ENCODE results near the gene ZNF396.

The ZNF396 gene

DNA sequence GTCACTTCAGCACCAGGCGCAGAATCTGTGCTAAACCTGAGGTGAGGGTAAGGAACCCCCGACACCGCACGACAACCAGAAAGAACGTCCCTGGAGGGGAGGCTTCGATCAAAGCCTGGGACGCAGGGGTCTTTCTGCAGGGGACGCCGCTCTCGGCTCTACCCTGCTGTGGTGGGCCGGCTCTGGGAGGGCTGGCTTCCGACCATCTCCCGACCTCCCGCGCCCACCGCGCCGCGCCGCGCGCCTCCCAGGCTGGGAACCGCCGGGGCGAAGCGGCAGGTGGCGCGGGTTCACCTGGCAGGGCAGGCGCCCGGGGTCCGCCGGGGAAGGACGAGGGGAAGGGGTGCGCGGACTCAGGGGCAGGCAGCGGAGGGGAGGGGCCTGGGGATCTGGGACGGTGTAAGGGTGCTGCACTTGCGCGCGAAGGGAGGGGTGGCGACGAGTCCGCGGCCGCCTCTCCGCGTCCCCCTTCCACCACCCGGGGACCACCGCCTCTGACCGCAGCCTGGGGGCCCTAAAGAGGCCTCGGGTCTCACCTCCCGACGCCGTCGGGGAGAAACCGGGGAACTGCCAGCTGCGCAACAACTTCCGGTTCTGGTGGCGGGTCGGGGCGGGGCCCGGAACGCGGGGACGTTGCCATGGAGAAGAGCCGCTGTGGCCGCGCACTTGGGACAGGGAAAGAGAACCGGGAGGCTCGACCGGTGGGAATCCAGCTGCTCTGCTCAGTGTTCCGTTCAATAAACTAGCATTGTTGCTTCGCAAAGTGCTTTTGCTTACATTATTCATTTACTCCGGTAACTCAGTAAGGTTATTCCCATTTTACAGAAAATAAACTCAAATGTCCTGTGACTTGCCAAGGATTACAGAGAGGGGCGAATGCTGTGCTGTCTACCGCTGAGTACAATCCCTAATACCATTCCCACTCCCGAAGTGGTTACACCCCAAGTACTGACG lies at the start of gene ZNF396:
Gene ZNF396 (minus strand): TSS at position 596 of the 954 bp plus-strand sequence. CDS start 3,045 bp downstream, outside the sequence.
- DNase-seq: peak; percentile 74 to 78

DNA sequence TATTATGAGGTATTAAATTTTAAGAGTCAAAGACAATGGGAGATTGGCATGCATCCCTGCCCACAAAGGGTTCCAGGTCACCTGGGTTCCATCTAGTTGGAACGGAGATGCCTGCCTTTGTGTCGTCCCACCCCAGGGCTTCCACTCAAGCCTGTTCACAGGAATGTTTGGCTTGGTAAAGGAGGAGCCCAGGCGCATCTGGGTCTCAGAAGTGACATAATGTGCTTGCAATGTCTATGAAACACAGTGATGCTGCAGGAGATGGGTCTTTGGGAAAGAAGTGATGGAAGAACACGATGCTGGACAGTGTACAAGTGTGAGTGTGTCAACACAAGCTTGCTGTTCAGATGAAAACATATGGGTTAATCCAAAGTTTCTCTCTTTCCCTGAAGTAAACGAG lies 49.6 kb upstream of the ZNF396 start:
- DNase-seq: no peak

DNA sequence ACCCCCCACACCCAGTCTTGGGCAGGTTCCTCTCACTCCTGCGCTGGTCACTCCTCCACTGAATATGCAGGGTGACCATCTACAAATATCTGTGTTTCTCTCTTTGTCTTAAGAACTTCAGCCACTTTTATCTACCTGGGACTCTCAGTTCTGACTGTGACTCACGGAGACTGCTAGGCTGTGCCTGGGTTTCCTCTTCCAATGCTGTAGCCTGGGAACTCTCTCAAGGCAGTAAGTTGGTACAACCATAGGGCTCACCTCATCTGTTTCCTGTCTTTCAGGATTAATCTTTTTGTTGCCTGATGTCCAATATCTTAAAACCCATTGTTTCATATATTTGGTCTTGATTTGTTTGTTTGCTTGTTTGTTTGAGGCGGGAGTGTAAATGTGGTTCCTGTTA lies 47.2 kb upstream of the ZNF396 start:
- no peak for DNase-seq

DNA sequence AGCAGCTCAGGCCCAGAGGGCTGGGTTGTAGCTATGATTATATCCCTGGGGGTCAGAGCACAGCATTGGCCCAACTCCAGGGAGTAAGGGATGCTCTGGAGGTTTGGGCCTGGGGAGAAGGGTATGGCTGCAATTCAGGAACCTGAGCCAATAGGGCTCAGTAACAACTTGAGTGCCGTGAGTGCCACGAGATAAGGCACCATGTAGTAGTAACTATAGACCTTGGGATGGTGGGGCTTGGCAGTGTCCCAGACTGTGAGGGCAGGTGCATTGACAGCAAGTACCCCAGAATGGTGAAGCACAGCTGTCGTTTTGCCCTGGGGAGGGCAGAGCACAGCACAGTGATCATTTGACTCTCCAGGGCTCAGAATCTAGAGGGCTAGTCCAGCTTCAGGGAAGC lies 45.1 kb upstream of the ZNF396 start:
- DNase-seq: no peak

DNA sequence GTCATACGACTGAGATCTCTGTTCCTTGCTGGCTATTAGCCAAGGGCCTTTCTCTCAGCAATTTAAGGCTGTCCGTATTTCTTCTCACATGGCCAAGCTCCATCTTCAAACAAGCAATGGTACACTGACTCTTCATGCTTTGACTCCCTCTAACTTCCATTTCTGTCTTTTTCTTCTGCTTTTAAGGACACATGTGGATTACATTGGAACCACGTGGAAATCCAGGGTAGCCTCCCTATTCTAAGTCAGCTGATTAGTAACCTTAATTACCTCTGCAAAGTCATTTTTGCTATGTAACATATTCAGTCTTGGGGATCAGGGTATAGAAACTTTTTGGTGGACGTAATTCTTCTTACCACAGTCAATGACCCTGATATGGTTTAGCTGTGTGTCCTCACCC lies 41.5 kb upstream of the ZNF396 start:
- no peak for DNase-seq

DNA sequence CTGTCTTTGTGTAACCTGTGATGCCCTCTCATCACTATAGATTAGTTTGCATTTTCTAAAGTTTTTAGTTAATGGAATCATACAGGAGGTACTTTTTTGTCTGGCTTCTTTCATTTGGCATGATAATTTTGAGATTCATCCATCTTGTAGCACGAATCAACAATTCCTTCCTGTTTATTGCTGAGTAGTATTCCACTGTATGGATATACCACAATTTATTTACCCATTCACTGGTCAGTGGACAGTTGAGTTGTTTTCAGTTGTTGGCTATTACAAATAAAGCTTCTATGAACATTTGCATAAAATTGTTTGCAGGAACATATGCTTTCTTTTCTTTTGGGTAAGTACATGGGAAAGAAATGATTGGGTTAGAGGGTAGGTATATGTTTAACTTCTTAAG lies 40.1 kb upstream of the ZNF396 start:
- DNase-seq: no peak

DNA sequence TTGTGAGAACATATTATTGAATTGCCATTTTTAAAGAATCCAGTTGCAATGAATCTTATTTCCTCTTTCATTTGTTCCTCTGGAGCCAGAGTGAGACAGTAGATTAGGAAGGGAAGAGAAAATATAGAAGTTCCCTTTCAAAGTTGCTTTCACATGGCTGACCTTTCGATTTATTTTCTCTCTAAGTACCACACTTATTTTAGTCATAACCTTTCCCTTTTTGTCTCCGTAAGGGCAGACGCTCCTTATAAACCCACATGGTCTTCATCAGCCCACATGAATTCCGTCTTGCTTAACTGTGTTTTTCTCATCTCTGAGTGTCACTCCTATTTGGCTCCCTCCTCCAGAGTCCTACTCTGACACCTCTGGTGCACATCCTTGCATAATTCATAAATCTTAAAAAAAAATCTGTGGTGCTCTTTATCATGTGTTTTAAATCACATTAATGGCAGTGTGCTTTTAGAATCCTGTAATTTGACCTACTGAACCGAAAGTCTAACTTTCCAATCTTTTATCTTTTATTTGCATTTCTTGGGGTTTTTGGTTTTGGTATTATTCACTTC lies 38.5 kb upstream of the ZNF396 start:
- no peak for DNase-seq

DNA sequence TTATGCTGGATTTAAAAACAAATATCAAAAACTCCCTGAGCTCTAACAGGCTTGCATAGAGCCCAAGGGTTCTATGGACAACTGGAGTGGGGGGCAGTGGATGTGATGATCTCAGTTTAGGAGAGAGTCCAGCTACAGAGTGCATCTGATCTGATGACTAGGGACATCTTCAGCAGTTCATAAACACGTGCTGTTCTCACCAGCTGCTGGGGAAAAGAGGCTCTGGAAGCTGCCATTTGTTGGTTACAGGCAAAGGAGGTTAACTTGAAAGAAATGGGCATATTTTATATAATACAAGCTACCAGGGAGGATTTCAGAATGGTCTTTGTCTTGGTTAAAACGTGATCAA lies 36.0 kb upstream of the ZNF396 start:
- DNase-seq: no peak

DNA sequence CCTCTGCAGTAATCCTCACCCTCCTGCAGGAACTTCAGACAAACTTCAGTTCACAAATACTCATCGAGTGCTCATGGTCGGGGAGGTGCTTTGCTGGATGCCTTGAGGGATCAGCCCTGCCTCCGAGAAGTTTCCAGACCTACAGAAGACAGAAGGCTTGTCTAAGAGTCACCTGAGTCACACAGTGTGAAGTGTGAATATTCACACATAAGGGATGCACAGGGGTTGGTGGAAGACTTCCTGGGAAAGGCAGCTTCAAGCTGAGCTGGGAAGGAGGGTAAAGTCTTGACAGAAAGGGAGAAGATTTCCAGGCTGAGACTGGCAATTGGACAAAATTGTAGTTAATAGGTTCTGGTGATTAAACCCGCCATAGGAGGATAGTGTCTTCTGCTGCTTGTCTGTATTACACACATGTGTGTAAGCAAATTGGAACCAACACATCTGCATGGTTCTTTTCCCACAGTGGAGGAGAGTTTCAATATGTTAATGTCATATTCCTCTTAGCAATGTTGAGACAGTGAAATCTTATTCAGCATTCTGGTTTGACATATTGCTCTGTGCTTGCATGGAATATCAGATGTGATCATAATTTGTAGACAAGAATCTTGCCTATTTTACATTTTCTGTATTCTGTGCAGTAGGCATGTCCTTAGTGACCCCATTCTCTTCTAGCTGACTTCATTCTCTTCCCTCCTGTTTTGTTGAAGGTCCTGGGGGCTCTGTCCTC lies 34.7 kb upstream of the ZNF396 start:
- no peak for DNase-seq

DNA sequence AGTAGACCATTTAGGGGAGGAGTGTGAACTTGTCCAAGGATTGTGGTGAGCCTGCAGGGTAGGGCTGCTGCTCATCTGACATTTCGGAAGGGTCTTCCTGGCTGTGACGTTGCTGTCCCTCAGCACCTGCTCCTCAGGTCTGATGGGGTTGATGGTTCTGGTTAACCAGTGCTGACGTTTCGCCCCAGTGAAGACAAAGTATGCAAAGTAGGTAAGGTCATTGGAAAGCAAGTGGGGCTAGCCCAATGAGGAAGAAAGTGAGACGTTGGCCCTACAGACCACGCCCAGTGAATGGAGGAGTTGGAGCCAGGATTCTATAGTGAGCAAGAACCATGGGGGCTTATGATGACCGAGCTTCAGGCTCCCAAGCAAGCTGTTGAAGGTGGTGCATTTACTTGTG lies 33.4 kb upstream of the ZNF396 start:
- DNase-seq: no peak

DNA sequence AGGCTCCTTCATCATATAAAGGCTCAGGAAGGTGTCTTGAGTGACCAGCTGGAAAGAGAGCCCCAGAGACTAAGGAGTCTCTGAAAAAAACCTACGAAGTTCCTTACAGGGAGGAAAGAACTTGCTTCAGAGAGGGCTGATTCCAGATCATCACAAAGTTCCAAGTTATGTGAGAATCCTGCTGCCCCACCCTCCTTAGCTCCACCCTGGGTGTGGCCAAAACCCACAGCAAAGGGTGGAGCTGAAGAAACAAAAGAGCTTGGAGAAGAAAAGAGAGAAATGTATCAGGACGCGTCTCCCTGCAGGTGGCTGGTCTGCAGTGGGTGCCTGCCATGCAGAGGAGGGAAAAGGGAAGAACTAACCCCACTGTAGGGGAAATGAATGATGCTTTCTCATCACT lies 32.8 kb upstream of the ZNF396 start:
- DNase-seq: no peak

DNA sequence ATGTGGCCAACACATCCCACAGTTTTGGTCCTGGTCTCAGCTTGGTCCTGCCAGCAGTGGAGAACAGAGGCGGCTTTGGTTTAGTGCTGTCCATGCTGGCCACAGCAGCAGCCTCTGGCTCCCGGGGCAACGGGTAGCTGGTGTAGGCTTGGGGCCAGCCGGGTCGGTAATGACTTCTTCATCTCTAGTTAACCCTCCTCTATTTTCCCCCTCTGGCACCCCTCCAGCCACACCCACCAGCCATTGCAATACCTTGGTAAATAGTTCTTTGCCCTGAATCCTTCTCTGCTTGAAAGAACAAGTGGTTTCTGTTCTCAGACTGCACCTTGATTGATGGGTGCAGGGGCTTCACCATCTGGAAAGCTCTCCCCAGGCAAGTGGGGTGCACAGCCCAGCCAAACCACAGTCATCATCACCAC lies 31.7 kb upstream of the ZNF396 start:
- DNase-seq: no peak

DNA sequence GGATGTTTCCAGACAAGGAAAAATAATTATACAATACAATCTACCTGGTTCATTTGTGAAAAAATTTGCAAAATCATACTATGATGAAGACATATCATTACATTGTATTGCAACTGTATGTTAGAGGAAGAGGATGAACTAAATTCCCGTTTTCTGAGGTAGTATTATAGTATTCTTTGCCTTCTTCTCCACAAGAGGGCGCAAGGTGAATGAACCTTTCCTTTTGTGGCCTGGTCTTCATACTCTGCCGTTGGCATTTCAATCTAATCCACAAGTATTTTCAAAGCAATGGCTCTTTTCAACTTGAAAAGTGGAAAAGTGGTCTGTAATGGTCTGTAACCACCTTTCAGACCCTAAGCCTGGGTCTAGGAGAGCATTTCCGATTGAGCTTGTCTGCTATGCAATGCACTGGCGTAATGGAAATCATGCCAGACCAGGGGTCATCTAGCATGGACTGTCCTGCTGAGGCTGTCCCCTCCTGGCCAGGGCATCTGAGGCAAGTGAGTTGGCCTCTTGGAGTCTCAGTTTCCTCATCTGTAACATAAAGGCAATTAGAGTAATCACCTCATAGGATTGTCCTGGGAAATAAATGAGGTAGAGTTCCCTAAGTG lies 30.8 kb upstream of the ZNF396 start:
- DNase-seq: peak in 1 of 2 experiments; percentile 31

DNA sequence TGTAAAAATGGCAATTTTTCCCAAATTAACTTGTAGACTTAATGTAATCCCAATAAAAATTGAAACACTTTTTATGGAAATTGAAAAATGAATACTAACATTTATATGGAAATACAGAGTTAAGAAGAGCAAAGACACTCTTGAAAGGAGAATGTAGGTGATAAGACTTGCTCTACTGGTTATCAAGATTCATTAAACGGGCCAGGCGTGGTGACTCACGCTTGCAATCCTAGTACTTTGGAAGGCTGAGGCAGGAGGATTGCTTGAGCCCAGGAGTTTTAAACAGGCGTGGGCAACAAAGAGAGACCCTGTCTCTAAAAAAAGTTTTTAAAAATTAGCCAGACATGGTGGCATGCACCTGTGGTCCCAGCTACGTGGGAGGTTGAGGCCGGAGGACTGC lies 29.5 kb upstream of the ZNF396 start:
- DNase-seq: no peak

DNA sequence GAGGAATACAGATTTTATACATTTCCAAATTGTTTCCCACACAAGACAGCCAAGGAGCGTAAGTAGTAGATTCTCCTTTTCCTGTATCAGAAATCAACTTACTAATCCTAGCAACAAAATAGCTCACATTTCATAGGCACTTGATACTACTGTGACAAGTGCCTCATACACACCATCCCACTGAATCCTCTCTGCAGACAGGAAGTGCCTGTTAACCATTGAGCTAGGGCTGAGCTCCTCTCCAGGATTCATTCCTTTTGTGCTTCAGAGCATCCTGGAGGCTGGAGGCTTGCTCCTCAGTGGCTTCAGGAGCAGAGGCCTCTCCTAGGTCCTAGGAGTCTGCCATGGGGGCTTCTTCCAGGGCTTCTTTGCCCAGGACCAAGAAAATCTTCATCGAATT lies 20.8 kb upstream of the ZNF396 start:
- DNase-seq: no peak

DNA sequence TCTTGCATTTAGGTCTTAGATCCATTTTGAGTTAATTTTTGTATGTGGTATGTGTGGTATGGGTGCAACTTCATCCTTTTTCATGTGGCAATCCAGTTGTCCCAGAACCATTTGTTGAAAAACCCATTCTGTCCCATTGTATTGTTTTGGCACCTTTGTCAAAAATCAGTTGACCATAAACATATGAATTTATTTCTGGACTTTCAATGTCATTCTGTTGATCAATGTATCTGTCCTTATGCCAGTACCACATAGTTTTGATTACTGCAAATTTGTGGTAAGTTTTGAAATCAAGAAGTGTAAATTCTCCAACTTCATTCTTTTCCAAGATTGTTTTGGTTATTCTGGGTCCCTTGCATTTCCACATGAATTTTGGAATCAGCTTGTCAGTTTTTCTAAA lies 16.6 kb upstream of the ZNF396 start:
- no peak for DNase-seq

DNA sequence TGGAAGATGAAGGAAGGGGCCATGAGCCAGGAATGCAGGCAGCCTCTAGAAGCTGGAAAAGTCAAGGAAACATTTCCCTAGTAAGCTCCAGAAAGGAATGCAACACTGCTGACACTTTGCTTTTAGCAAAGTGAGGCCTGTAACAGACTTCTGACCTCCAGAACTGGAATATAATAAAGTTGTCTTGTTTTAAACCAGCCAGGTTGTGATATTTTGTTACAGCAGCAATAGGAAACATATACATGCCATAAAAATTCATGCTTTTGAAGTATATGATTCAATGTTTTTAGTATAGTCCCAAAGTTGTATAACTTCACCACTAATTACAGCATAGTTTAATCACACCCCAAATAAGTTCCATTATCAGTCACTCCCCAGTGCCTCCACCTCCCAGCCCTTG lies 15.2 kb upstream of the ZNF396 start:
- DNase-seq: no peak

DNA sequence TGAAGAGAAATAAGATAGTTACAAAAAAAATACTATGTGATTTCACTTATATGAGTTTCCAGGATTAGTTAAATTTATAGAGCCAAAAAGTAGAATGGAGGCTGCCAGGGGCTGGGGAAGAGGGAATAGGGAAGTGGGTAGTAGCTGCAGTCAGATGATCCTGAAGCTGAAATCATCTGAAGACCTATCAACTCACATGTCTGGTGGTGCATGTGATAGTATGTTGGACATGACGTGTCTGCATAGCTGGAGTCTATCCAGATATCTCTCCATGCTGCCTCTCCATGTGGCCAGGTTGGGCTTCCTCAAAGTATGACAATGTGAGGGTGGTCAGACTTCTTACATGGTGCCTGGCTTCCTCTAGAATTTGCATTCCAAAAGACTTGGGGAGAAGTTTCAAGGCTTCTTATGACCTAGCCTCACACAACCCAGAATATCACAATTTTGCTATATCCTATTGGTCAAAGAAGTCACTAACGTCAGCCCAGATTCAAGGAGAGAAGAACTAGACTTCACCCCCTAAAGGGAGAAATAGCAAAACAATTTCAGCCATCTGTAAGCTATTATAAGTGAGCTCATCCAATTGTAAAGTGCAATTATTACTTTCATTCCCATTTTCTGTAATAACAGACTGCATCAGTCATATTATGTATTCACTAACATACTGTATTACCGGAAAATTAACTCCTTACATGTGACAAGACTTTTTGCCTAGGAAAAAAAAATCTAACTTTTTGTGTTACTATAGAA lies 14.0 kb upstream of the ZNF396 start:
- no peak for DNase-seq

DNA sequence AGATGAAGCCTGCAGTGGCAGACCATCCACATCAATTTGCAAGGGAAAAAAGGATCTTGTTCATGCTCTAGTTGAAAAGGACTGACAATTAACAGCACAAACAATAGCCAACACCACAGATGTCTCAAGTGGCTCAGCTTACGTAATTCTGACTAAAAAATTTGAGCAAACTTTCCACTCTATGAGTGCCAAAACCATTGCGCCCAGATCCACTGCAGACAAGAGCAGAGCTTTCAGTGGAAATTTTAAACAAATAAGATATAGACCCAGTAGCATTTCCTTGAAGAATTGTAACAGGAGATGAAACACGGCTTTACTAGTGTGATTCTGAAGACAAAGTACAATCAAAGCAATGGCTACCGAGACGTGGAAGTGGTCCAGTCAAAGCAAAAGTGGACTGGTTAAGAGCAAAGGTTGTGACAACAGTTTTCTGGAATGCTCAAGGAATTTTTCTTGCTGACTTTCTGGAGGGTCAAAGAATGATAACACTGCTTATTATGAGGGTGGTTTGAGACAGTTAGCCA lies 12.0 kb upstream of the ZNF396 start:
- DNase-seq: no peak

DNA sequence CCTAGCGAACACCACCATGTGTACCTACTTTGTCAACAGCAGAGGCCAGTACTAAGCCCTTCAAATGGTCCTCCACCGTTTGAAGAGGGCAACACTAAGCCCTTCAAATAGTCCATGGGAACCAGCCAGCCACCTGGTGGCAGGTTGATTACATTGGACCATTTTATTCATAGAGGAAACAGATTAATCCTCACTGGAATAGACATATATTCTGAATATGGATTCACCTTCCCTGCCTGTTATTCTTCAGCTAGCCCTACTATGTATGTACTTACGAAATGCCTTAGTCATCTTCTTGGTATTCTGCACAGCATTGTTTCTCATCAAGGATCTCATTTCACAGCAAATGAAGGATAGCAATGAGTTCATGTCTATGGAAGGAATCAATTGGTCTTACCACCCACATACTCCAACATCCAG lies 10.0 kb upstream of the ZNF396 start:
- no peak for DNase-seq

DNA sequence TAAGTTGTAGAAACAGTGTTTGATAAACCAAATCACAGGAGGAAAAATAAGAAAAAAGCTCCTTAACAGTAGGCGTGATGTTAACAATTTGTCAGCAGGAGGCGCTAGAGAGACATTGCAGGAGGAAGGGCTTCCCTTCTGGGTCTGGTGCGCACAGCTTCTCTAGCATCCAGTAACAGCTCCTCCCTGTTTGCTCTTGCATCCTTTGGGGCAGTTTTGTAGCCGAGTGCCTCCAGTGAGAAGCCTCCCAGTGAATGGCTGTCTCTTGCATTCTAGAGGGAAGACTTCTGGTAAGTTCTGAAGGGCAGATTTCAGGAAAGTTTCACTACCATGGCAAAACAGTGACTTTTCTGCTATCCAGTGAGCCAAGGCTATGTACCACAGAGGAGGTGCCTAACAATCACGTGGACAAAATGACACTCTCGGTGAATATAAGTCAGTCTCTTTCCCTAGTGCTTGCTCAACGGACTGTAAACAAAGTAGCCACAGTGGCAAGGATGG lies 9.5 kb upstream of the ZNF396 start:
- peak; percentile 55 to 62 for DNase-seq

DNA sequence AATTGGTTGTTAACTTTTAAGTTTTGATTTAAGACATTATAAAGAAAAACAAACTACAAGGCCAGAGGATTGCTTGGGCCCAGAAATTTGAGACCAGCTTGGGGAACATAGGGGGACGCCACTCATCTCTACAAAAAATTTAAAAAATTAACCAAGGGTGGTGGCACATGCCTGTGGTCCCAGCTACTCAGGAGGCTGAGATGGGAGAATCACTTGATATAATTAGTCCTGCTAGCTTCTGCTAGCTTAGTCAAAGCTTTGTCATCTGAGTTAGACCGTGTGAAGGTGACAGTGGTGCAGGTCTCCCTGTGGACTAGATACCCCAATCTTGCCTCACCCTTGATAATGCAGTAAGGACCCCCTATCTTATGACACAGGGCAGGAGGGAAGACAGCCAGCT lies 6.0 kb upstream of the ZNF396 start:
- DNase-seq: no peak
